HEK293T (cell line): ENCODE results near the gene CAPS2.

Experiments
- CTCF ChIA-PET: fragments of 350-600 bp; formaldehyde crosslinking; extraction: SDS; loops from one replicate; lab custom pipeline; 2021; ENCODE audit warnings: antibody characterized with exemption, inconsistent platforms; lab: Yijun Ruan, JAX
- POLR2A ChIA-PET: fragments of 350-600 bp; formaldehyde crosslinking; extraction: SDS; loops from one replicate; lab custom pipeline; 2020; ENCODE audit warnings: antibody characterized with exemption, inconsistent platforms; lab: Yijun Ruan, JAX
- DNase-seq: peaks from one replicate; pipeline ENCODE4 v3.0.0; 2012; ENCODE audit warnings: mixed read lengths; ENCODE audit errors: extremely low spot score
- ARNT ChIP-seq: fragments of 450-650 bp; IDR thresholded peaks from 2 replicates; pipeline ENCODE4 v1.6.1; 2017; ENCODE audit warnings: mild to moderate bottlenecking
- BHLHE40 ChIP-seq: fragments of 450-650 bp; IDR thresholded peaks from 2 replicates; pipeline ENCODE4 v1.6.1; 2016; ENCODE audit warnings: mild to moderate bottlenecking, moderate library complexity, borderline replicate concordance
- CTBP1 ChIP-seq: fragments of 450-650 bp; IDR thresholded peaks from 2 replicates; pipeline ENCODE4 v1.6.1; 2016; ENCODE audit warnings: borderline replicate concordance
- ELF4 ChIP-seq: fragments of 450-650 bp; IDR thresholded peaks from 2 replicates; pipeline ENCODE4 v1.6.1; 2017; ENCODE audit warnings: antibody characterized with exemption
- FOXA1 ChIP-seq: fragments of 450-650 bp; IDR thresholded peaks from 2 replicates; pipeline ENCODE4 v1.6.1; 2016; ENCODE audit warnings: mild to moderate bottlenecking
- FOXK2 ChIP-seq: fragments of 450-650 bp; IDR thresholded peaks from 2 replicates; pipeline ENCODE4 v1.6.1; 2016; ENCODE audit warnings: mild to moderate bottlenecking
- FOXM1 ChIP-seq: fragments of 450-650 bp; IDR thresholded peaks from 2 replicates; pipeline ENCODE4 v1.6.1; 2017; ENCODE audit warnings: mild to moderate bottlenecking, borderline replicate concordance
- HDGF ChIP-seq: fragments of 450-650 bp; IDR thresholded peaks from 2 replicates; pipeline ENCODE4 v1.6.1; 2017; ENCODE audit warnings: antibody characterized with exemption, borderline replicate concordance
- L3MBTL2 ChIP-seq: fragments of 450-650 bp; conservative IDR thresholded peaks from 2 replicates; pipeline ENCODE4 v1.6.1; 2016; ENCODE audit warnings: mild to moderate bottlenecking
- LEF1 ChIP-seq: fragments of 450-650 bp; IDR thresholded peaks from 2 replicates; pipeline ENCODE4 v1.6.1; 2017; ENCODE audit warnings: mild to moderate bottlenecking, borderline replicate concordance
- NFRKB ChIP-seq: fragments of 450-650 bp; IDR thresholded peaks from 2 replicates; pipeline ENCODE4 v1.6.1; 2016; ENCODE audit warnings: mild to moderate bottlenecking, moderate library complexity
- PKNOX1 ChIP-seq: fragments of 450-650 bp; IDR thresholded peaks from 2 replicates; pipeline ENCODE4 v1.6.1; 2016
- SP1 ChIP-seq: fragments of 450-650 bp; IDR thresholded peaks from 2 replicates; pipeline ENCODE4 v1.6.1; 2017
- SUZ12 ChIP-seq: fragments of 450-650 bp; IDR thresholded peaks from 2 replicates; pipeline ENCODE4 v1.6.1; 2016; ENCODE audit warnings: mild to moderate bottlenecking

Gene CAPS2

GRCh38 chr12:75236206-75236605, 93.9 kb downstream of the CAPS2 start:
- CTCF ChIA-PET, result no interaction called here
- no peak for TF ChIP-seq FOXK2
- TF ChIP-seq SUZ12, result no peak
- no peak for TF ChIP-seq FOXM1
- TF ChIP-seq ARNT, result no peak
- POLR2A ChIA-PET, result no interaction called here
- no peak for DNase-seq

GRCh38 chr12:75227132-75227531, 103.0 kb downstream of the CAPS2 start:
- DNase-seq, result no peak
- CTCF ChIA-PET, result no interaction called here
- TF ChIP-seq PKNOX1 (no peak), LEF1 (no peak), NFRKB (no peak), CTBP1 (no peak), BHLHE40 (no peak), FOXK2 (no peak), FOXM1 (no peak), L3MBTL2 (no peak), HDGF (no peak), ELF4 (no peak), SP1 (no peak), FOXA1 (no peak), ARNT (no peak)
- POLR2A ChIA-PET, result no interaction called here
